Measurements from ENCODE around the gene APPBP2.
"Not testable (repeated sequence)": the region's sequence is repeated elsewhere in the genome, so short reads cannot be mapped to it uniquely, and the experiment has no call there.

The APPBP2 gene

GRCh38 chr17:60433021-60433997 lies 92.7 kb downstream of the APPBP2 start:
- DNase-seq: not testable (repeated sequence)

GRCh38 chr17:60430561-60430960 lies 95.5 kb downstream of the APPBP2 start:
- DNase-seq: not testable (repeated sequence)

- not testable (repeated sequence) for DNase-seq
These were observed 97.6 kb downstream of the APPBP2 start for GRCh38 chr17:60428491-60428890.

- no peak for DNase-seq
These were observed 99.4 kb downstream of the APPBP2 start for GRCh38 chr17:60426596-60426995.

- DNase-seq: no peak
These were observed 100.4 kb downstream of the APPBP2 start for GRCh38 chr17:60425626-60426025.

- peak in 1 of 5 experiments; percentile 11 for DNase-seq
These were observed 102.2 kb downstream of the APPBP2 start for GRCh38 chr17:60423865-60424264.

- DNase-seq: no peak
These were observed 103.8 kb downstream of the APPBP2 start, which contains the start of gene CHCT1 for GRCh38 chr17:60422162-60422665. Gene CHCT1, plus strand, starts transcription at chr17:60422489. Its CDS starts 104 bp downstream, at chr17:60422593.

- peak; percentile 37 to 81 (median 62) for DNase-seq
These were observed 104.5 kb downstream of the APPBP2 start for GRCh38 chr17:60421273-60422161.

- DNase-seq: not testable (repeated sequence)
These were observed 106.2 kb downstream of the APPBP2 start for GRCh38 chr17:60419875-60420274.

GRCh38 chr17:60419003-60419402 lies 107.0 kb downstream of the APPBP2 start:
- DNase-seq: not testable (repeated sequence)

- DNase-seq: no peak
These were observed 109.6 kb downstream of the APPBP2 start for GRCh38 chr17:60416368-60416925.

- no peak for DNase-seq
These were observed 110.9 kb downstream of the APPBP2 start for GRCh38 chr17:60415146-60415545.

- DNase-seq: no peak
These were observed 113.3 kb downstream of the APPBP2 start for GRCh38 chr17:60412701-60413100.

- DNase-seq: no peak
These were observed 116.0 kb downstream of the APPBP2 start for GRCh38 chr17:60410001-60410400.

- no peak for DNase-seq
These were observed 119.2 kb downstream of the APPBP2 start for GRCh38 chr17:60406887-60407286.

GRCh38 chr17:60403962-60404361 lies 122.1 kb downstream of the APPBP2 start:
- no peak for DNase-seq

- DNase-seq: no peak
These were observed 122.6 kb downstream of the APPBP2 start for GRCh38 chr17:60403523-60403810.

GRCh38 chr17:60401819-60402218 lies 124.2 kb downstream of the APPBP2 start:
- no peak for DNase-seq

- peak in 1 of 5 experiments; percentile 2 for DNase-seq
These were observed 127.6 kb downstream of the APPBP2 start for GRCh38 chr17:60398227-60398959.

GRCh38 chr17:60396412-60396811 lies 129.6 kb downstream of the APPBP2 start:
- DNase-seq: no peak

GRCh38 chr17:60395508-60396065 lies 130.5 kb downstream of the APPBP2 start:
- peak in 1 of 5 experiments; percentile 39 for DNase-seq
